ENCODE data around the gene GPR162. TPM values are rescaled to one million over a fixed set of nuclear protein-coding genes. Genes with fewer than 3 reads are reported as not detected.
"Not testable (repeated sequence)": the region's sequence is repeated elsewhere in the genome, so short reads cannot be mapped to it uniquely, and the experiment has no call there.

The GPR162 gene
- total RNA-seq, 1 donor from 2014 or later = 0.29 TPM

GRCh38 chr12:6872073-6873048 is 50.7 kb downstream of the GPR162 start:
- intact Hi-C loops (cut with micrococcal nuclease) = loop anchor here (1.0 to 5.0 kb wide), 14 partner anchors 19 to 380 kb away; partner anchors contain the start of genes C1RL, COPS7A, EMG1 and ENO2
- peak; percentile 83 for DNase-seq (ENCODE audit: low spot score)
- H3K27ac Mint-ChIP-seq = peak overlapping the region; percentile 86
- H3K27me3 Mint-ChIP-seq (ENCODE audit: insufficient read depth) = no peaks in the 10 kb centered on the region
- peak overlapping the region; percentile 96 for H3K4me3 Mint-ChIP-seq
- peaks cover 56% of the 10 kb centered on the region for H3K4me1 Mint-ChIP-seq (ENCODE audit: low read depth)
- H3K9me3 Mint-ChIP-seq = no peaks in the 10 kb centered on the region
- H3K36me3 Mint-ChIP-seq (ENCODE audit: low read depth) = peaks cover 52% of the 10 kb centered on the region

- peaks cover 48% of the 10 kb centered on the region for H3K36me3 Mint-ChIP-seq (ENCODE audit: low read depth)
Measured at GRCh38 chr12:6873094-6874014, 51.7 kb downstream of the GPR162 start, which contains the start of gene SPSB2. Gene SPSB2, minus strand, starts transcription at chr12:6873303. Its CDS starts 402 bp downstream, at chr12:6872901.

GRCh38 chr12:6874015-6874368 is 52.4 kb downstream of the GPR162 start:
- not testable (repeated sequence) for DNase-seq (ENCODE audit: low spot score); H3K9me3 Mint-ChIP-seq; H3K27me3 Mint-ChIP-seq (ENCODE audit: insufficient read depth)
- H3K4me1 Mint-ChIP-seq (ENCODE audit: low read depth) = peaks cover 49% of the 10 kb centered on the region
- intact Hi-C loops (cut with micrococcal nuclease) = loop anchor here (5.0 kb wide), 2 partner anchors 233 to 382 kb away; partner anchors contain the start of genes C1RL, MRPL51 and NCAPD2
- H3K27ac Mint-ChIP-seq = peak overlapping the region; percentile 81
- peaks cover 42% of the 10 kb centered on the region for H3K36me3 Mint-ChIP-seq (ENCODE audit: low read depth)
- peak overlapping the region; percentile 96 for H3K4me3 Mint-ChIP-seq

More at GRCh38 chr12:6873094-6874014, 51.7 kb downstream of the GPR162 start, which contains the start of gene SPSB2:
- Mint-ChIP-seq H3K4me1 (ENCODE audit: low read depth) (peaks cover 56% of the 10 kb centered on the region), H3K4me3 (peak within 1 kb of the TSS; percentile 96), H3K9me3 (no peaks in the 10 kb centered on the region), H3K27me3 (ENCODE audit: insufficient read depth) (no peaks in the 10 kb centered on the region), H3K27ac (peak within 1 kb of the TSS; percentile 86)
- peak; percentile 99 for DNase-seq (ENCODE audit: low spot score)
- intact Hi-C loops (cut with micrococcal nuclease) = loop anchor here (1.0 to 5.0 kb wide), 14 partner anchors 18 to 381 kb away; partner anchors contain the start of genes C1RL, COPS7A, EMG1 and ENO2

Other genes starting within 250 kb of the GPR162 start
- 348 and 368 TPM in 2 replicates for gene CHD4, start 214.4 kb upstream of the GPR162 start, total RNA-seq
- gene LPAR5, start 185.9 kb upstream of the GPR162 start, total RNA-seq = 2.8 and 3.1 TPM in 2 replicates
- gene ACRBP, start 174.4 kb upstream of the GPR162 start, total RNA-seq = 0.83 and 1.0 TPM in 2 replicates
- 14.6 and 15.0 TPM in 2 replicates for gene ING4, start 158.7 kb upstream of the GPR162 start, total RNA-seq
- 79.6 and 89.8 TPM in 2 replicates for gene ZNF384, start 132.4 kb upstream of the GPR162 start, total RNA-seq
- 0.07 and 0.08 TPM in 2 replicates for gene PIANP, start 121.0 kb upstream of the GPR162 start, total RNA-seq
- gene COPS7A, start 97.8 kb upstream of the GPR162 start, total RNA-seq = 34.6 and 36.2 TPM in 2 replicates
- gene MLF2, start 68.7 kb upstream of the GPR162 start, total RNA-seq = 159 and 161 TPM in 2 replicates
- gene PTMS, start 55.5 kb upstream of the GPR162 start, total RNA-seq = 247 and 262 TPM in 2 replicates
- gene LAG3, start 49.3 kb upstream of the GPR162 start, total RNA-seq = 268 and 275 TPM in 2 replicates
- 311 TPM in 2 replicates for gene CD4, start 32.3 kb upstream of the GPR162 start, total RNA-seq
- gene P3H3, start 6.6 kb downstream of the GPR162 start, total RNA-seq = 3.5 and 4.0 TPM in 2 replicates
- 1.6 and 1.7 TPM in 2 replicates for gene GNB3, start 19.1 kb downstream of the GPR162 start, total RNA-seq
- 27.2 and 32.5 TPM in 2 replicates for gene CDCA3, start 29.5 kb downstream of the GPR162 start, total RNA-seq
- 116 and 127 TPM in 2 replicates for gene USP5, start 30.3 kb downstream of the GPR162 start, total RNA-seq
- gene TPI1, start 45.7 kb downstream of the GPR162 start, total RNA-seq = 1,427 and 1,438 TPM in 2 replicates
- 3.4 and 4.7 TPM in 2 replicates for gene SPSB2, start 51.5 kb downstream of the GPR162 start, total RNA-seq
- gene LRRC23, start 83.0 kb downstream of the GPR162 start, total RNA-seq = 5.3 and 5.6 TPM in 2 replicates
- 147 and 156 TPM in 2 replicates for gene ENO2, start 92.8 kb downstream of the GPR162 start, total RNA-seq
- gene ATN1, start 106.1 kb downstream of the GPR162 start, total RNA-seq = 70.8 and 71.2 TPM in 2 replicates
- not detected in 2 replicates for gene RNU7-1, start 122.0 kb downstream of the GPR162 start, total RNA-seq
- gene C12orf57, start 122.2 kb downstream of the GPR162 start, total RNA-seq = 190 and 197 TPM in 2 replicates
- gene PTPN6, start 129.5 kb downstream of the GPR162 start, total RNA-seq = 332 and 341 TPM in 2 replicates
- gene PHB2, start 148.8 kb downstream of the GPR162 start, total RNA-seq = 456 and 469 TPM in 2 replicates
- gene EMG1, start 149.1 kb downstream of the GPR162 start, total RNA-seq = 132 and 134 TPM in 2 replicates
- 27.9 and 30.0 TPM in 2 replicates for gene LPCAT3, start 196.7 kb downstream of the GPR162 start, total RNA-seq
- 1.6 and 2.4 TPM in 2 replicates for gene C1S, start 238.9 kb downstream of the GPR162 start, total RNA-seq

All from activated T-helper 1 cell treated with anti-CD3 and anti-CD28 coated beads, Interleukin-12 subunit alpha, Interleukin-12 subunit beta, Interleukin-2, Interleukin-4 antibody, amounts not matched to agents 30 ng/mL and 10 ng/mL and 1 ng/mL, durations not matched to agents 14 hours and 24 hours and 36 hours (primary cell).